HL-60 (cell line): ENCODE measurements around the gene SMIM38.

Experiments
- CTCF ChIP-seq: IDR thresholded peaks from one replicate; pipeline ENCODE4 v1.5.1; 2011; ENCODE audit warnings: low read length, control low read depth, inconsistent platforms; ENCODE audit not compliant: insufficient read depth
- POLR2AphosphoS5 ChIP-seq: IDR thresholded peaks from 2 replicates; pipeline ENCODE4 v1.6.1; 2012; ENCODE audit warnings: low read depth
- REST ChIP-seq: IDR thresholded peaks from 2 replicates; pipeline ENCODE4 v1.6.1; 2012; ENCODE audit warnings: low read depth; ENCODE audit not compliant: insufficient replicate concordance
- SPI1 ChIP-seq: IDR thresholded peaks from 2 replicates; pipeline ENCODE4 v1.6.1; 2012; ENCODE audit warnings: low read depth, mild to moderate bottlenecking, borderline replicate concordance

- TF ChIP-seq POLR2AphosphoS5 (no peak), CTCF (no peak), SPI1 (no peak), REST (no peak)
Observed at GRCh38 chr11:69186316-69187260, 30.9 kb downstream of the SMIM38 start.
